Prostate gland (tissue), 2 donors: ENCODE measurements around the gene EXD3. TPM values are rescaled to one million over a fixed set of nuclear protein-coding genes. Genes with fewer than 3 reads are reported as not detected.

Experiments used
- DNase-seq: peaks from one replicate; pipeline ENCODE4 v3.0.0-alpha.2; 2019; ENCODE audit warnings: low spot score
- H3K27ac ChIP-seq, 2 donors: fragments of 200-600 bp; sonication (generic); 2 replicates each; pipeline ENCODE4 v1.5.1; 2017 to 2019
- H3K27me3 ChIP-seq: fragments of 200-600 bp; sonication (generic); replicated peaks from 2 replicates; pipeline ENCODE4 v1.5.1; 2019; ENCODE audit not compliant: insufficient read depth
- H3K36me3 ChIP-seq, 2 donors: fragments of 200-600 bp; sonication (generic); 1 replicate in 1 of 2; 2 replicates in 1 of 2; pipeline versions ENCODE4 v1.5.1 to v1.8.1; 2017 to 2019
- H3K4me1 ChIP-seq: fragments of 200-600 bp; sonication (generic); replicated peaks from 2 replicates; pipeline ENCODE4 v1.5.1; 2019
- H3K4me3 ChIP-seq, 2 donors: fragments of 200-600 bp; sonication (generic); 2 replicates each; pipeline ENCODE4 v1.5.1; 2017 to 2019
- H3K9me3 ChIP-seq: fragments of 200-600 bp; sonication (generic); 2 replicates; pipeline ENCODE4 v1.5.1; 2017
- POLR2A ChIP-seq: fragments of 450-650 bp; IDR thresholded peaks from one replicate; pipeline ENCODE4 v1.6.1; 2016; ENCODE audit warnings: antibody characterized with exemption, mild to moderate bottlenecking
- POLR2AphosphoS5 ChIP-seq: sonication (generic); formaldehyde crosslinking; IDR thresholded peaks from one replicate; pipeline ENCODE4 v1.6.1; 2017; ENCODE audit warnings: antibody characterized with exemption
- WGBS: methylation state at CpG from one replicate; pipeline ENCODE4 v1.1.5; 2018; 5-methylcytosine and 5-hydroxymethylcytosine counted together
- intact Hi-C: fragments of 100-400 bp; cut with DNase I; formaldehyde crosslinking; loops from one replicate; pipeline ENCODE4 v1.14.2; 2022
- total RNA-seq, 2 donors: library from RNA; depleted of rRNA; stranded (reverse); fragments of >200 nt; gene quantifications; one replicate each; pipeline ENCODE4 v1.1.0, GENCODE V29; 2016
- TF ChIP-seq, protein P1 (sequence below), 4 experiments: fragments of 200-600 bp in 2 of 4; fragments of 450-650 bp in 2 of 4; sonication (generic) in 2 of 4; IDR thresholded peaks; 1 replicate in 3 of 4; 2 replicates in 1 of 4; pipeline ENCODE4 v1.5.1; 2016 to 2019; ENCODE audit warnings: antibody characterized with exemption in 4 of 4, mild to moderate bottlenecking in 2 of 4, moderate library complexity in 2 of 4

EXD3 gene
- total RNA-seq, 2 donors from 2014 or later = 32.6 to 44.8 TPM

DNA sequence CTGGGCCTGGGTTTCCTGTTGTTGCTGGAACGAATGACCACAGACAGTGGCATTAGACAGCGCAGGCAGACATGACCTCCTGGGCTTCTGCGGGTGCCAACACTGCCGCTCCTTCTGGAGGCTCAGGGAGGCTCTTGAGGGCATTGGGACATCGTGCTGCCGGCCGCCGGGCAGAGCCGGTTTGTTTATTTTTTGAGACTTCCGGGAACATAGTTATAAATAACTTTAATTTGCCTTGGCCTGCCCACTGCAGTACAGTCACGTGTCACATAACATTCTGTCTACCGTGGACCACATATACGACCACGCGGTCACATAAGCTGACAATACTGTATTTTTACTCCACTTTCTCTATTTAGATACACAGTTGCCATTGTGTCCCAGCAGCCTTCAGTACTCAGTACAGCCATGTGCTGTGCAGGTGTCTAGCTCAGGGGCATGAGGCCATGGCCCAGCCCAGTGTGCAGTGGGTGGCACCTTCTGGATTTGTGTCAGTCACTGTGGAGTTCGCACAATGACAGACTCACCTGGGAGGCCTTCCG lies 153.7 kb downstream of the EXD3 start:
- Histone ChIP-seq H3K4me3 (peak overlapping the region in 1 of 2 donors; percentile 20), H3K36me3 (peaks cover 5 to 12% of the 10 kb centered on the region in 2 donors), H3K27me3 (no peaks in the 10 kb centered on the region), H3K4me1 (peaks cover 27% of the 10 kb centered on the region), H3K9me3 (no peaks in the 10 kb centered on the region), H3K27ac (peak overlapping the region; percentile 81 to 90)
- 11% methylated on average over 17 of the region's 17 CpGs for WGBS
- intact Hi-C loops = no loop called here
- DNase-seq = peak; percentile 86
- TF ChIP-seq POLR2A (no peak), POLR2AphosphoS5 (peak; percentile 96)

DNA sequence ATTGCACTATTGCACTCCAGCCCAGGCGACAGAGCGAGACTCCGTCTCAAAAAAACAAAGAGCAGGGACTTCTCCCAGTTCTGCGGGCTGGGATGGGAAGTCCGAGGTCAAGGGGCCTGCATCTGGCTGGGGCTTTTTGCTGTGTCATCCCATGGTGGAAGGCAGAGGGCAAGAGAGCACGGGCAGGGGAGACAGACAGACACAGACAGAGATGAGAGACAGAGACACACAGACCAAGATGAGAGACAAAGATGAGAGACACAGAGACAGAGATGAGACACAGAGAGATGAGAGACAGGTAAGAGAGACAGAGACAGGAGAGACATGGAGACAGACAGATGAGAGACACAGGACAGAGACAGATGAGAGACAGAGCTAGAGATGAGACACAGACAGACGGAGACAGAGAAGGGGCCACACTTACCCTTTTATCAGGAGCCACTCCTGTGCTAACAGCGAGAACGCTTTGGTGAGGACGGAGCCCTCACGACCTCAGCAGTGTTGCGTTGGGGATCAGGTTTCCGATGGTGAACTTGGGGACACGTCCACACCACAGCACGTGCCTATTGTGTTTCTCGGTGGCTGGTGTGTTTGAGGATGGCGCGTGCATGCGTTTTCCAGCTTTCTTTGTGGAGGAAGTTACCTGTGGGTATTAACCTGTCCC lies 154.3 kb downstream of the EXD3 start:
- 65% methylated on average over 19 of the region's 19 CpGs for WGBS
- TF ChIP-seq POLR2AphosphoS5 (no peak), POLR2A (no peak)
- TF ChIP-seq, protein P1, sequence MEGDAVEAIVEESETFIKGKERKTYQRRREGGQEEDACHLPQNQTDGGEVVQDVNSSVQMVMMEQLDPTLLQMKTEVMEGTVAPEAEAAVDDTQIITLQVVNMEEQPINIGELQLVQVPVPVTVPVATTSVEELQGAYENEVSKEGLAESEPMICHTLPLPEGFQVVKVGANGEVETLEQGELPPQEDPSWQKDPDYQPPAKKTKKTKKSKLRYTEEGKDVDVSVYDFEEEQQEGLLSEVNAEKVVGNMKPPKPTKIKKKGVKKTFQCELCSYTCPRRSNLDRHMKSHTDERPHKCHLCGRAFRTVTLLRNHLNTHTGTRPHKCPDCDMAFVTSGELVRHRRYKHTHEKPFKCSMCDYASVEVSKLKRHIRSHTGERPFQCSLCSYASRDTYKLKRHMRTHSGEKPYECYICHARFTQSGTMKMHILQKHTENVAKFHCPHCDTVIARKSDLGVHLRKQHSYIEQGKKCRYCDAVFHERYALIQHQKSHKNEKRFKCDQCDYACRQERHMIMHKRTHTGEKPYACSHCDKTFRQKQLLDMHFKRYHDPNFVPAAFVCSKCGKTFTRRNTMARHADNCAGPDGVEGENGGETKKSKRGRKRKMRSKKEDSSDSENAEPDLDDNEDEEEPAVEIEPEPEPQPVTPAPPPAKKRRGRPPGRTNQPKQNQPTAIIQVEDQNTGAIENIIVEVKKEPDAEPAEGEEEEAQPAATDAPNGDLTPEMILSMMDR (IDR thresholded peaks at IDR 0.05) = no peak
- no peak for DNase-seq
- H3K9me3 ChIP-seq = no peaks in the 10 kb centered on the region
- peaks cover 7 to 12% of the 10 kb centered on the region in 2 donors for H3K36me3 ChIP-seq
- peak overlapping the region in 1 of 2 donors; percentile 20 for H3K4me3 ChIP-seq
- H3K4me1 ChIP-seq = peaks cover 25% of the 10 kb centered on the region
- H3K27ac ChIP-seq = peak overlapping the region; percentile 81 to 90
- no peaks in the 10 kb centered on the region for H3K27me3 ChIP-seq
- intact Hi-C loops = no loop called here

DNA sequence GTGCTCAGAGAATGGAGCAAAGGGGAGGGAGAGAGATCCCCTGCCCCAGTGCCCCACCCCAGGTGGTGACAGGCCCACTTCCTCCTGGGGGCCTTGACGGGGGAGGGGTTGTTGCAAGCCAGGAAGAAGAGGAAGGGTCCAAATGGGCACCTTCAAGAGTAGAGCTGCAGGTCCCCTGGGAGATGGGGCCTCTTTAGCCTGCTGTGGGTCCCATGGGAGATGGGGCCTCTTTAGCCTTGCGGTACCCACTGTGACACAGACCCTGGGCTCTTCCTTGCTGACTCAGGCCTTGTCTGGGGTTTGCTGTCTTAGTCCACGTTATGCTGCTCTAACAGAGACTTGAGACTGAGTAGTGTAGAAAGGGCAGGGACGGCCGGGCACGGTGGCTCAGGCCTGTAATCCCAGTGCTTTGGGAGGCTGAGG lies 155.0 kb downstream of the EXD3 start:
- peak overlapping the region; percentile 81 to 90 for H3K27ac ChIP-seq
- H3K27me3 ChIP-seq = no peaks in the 10 kb centered on the region
- H3K36me3 ChIP-seq = peaks cover 7 to 10% of the 10 kb centered on the region in 2 donors
- TF ChIP-seq, protein P1 (IDR thresholded peaks at IDR 0.05) = no peak
- TF ChIP-seq POLR2AphosphoS5 (no peak), POLR2A (no peak)
- H3K4me1 ChIP-seq = peaks cover 25% of the 10 kb centered on the region
- no peak overlapping the region for H3K4me3 ChIP-seq
- 91% methylated on average over 6 of the region's 6 CpGs for WGBS
- no peak for DNase-seq
- no peaks in the 10 kb centered on the region for H3K9me3 ChIP-seq
- intact Hi-C loops = no loop called here

DNA sequence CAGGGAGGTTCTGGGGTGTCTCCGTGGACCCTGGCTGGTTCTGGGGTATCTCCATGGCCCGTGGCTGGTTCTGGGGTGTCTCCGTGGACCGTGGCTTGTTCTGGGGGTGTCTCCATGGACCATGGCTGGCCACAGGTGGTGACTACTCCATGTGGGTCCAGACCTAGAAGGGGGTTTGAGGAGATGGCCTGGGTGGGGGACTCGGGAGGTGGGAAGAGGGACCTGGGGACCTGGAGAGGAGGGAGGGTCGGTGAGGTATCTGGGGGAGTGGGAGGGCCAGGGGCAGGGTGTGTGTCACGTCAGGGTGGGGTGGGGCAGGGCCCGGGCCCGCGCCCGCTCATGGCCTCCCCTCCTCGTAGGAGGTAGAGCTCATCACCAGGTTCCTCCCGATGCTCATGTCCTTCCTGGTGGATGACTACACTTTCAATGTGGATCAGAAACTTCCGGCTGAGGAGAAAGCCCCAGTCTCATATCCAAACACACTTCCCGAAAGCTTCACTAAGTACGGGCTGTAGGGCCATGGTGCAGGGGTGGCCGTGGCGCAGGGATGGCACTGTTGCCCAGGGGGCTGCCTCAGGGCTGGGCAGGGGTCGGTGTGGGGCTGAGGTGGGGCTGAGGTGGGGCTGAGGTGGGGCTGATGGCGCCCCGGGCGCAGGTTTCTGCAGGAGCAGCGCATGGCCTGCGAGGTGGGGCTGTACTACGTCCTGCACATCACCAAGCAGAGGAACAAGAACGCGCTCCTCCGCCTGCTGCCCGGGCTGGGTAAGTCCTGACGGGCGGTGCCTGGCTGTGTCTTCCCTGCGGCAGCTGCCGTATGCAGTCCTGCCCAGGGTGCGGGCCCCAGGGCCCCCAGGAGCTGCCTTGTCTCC lies 156.1 kb downstream of the EXD3 start:
- no peak for DNase-seq
- Histone ChIP-seq H3K4me3 (no peak overlapping the region), H3K9me3 (no peaks in the 10 kb centered on the region), H3K36me3 (peaks cover 0 to 7% of the 10 kb centered on the region in 2 donors), H3K27ac (peak overlapping the region in 1 of 2 donors; percentile 40), H3K27me3 (no peaks in the 10 kb centered on the region), H3K4me1 (peaks cover 25% of the 10 kb centered on the region)
- intact Hi-C loops = no loop called here
- TF ChIP-seq, protein P1 (IDR thresholded peaks at IDR 0.05) = no peak
- WGBS = 90% methylated on average over 34 of the region's 34 CpGs

DNA sequence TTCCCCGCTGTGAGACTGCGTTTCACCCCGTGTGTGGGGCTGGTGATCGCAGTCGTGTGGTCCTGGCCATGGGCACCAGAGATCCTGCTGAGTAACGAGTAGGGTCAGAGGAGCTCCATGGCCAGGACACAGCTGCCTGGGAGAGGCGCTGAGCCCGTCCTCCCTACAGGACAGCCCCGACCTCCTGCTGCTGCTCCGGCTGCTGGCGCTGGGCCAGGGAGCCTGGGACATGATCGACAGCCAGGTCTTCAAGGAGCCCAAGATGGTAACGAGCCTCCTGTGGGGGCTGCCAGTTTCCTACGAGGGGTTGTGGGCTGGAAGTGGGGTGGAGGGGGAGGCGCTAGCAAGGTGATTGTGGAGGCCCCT lies 156.8 kb downstream of the EXD3 start:
- peaks cover 0 to 7% of the 10 kb centered on the region in 2 donors for H3K36me3 ChIP-seq
- DNase-seq = no peak
- H3K27me3 ChIP-seq = no peaks in the 10 kb centered on the region
- no peak overlapping the region for H3K4me3 ChIP-seq
- TF ChIP-seq, protein P1 (IDR thresholded peaks at IDR 0.05) = no peak
- no peak for TF ChIP-seq POLR2A
- no peak for TF ChIP-seq POLR2AphosphoS5
- no peaks in the 10 kb centered on the region for H3K9me3 ChIP-seq
- peaks cover 22% of the 10 kb centered on the region for H3K4me1 ChIP-seq
- intact Hi-C loops = no loop called here
- peak overlapping the region in 1 of 2 donors; percentile 40 for H3K27ac ChIP-seq
- 85% methylated on average over 14 of the region's 15 CpGs for WGBS
